Keratinocyte (primary cell): ENCODE measurements around the gene UCHL1.

ENCODE experiments used
- CTCF ChIP-seq, 3 experiments: IDR thresholded peaks in 1 of 3; conservative IDR thresholded peaks in 1 of 3; optimal IDR thresholded peaks in 1 of 3; 2 replicates in 2 of 3; 3 replicates in 1 of 3; pipeline versions ENCODE3 to v1.5.1; 2011; ENCODE audit warnings: low read length in 3 of 3, mild to moderate bottlenecking in 3 of 3, moderate library complexity in 2 of 3, control low read depth in 1 of 3, inconsistent platforms in 1 of 3; ENCODE audit not compliant: insufficient read depth in 2 of 3; ENCODE audit errors: extremely low read depth in 1 of 3
- EZH2 ChIP-seq: IDR thresholded peaks from one replicate; pipeline ENCODE4 v1.6.1; 2012; ENCODE audit warnings: inconsistent platforms, mild to moderate bottlenecking, low read length, moderate library complexity

GRCh38 chr4:41211951-41212615 lies 44.6 kb upstream of the UCHL1 start:
- TF ChIP-seq CTCF (optimal IDR thresholded peaks at IDR 0.05 in 1 of 3, IDR thresholded peaks at IDR 0.05 in 1 of 3, conservative IDR thresholded peaks at IDR 0.05 in 1 of 3; ENCODE audit: extremely low read depth in 1 of 3, insufficient read depth in 2 of 3, low read length in 3 of 3) = no peak
- no peak for TF ChIP-seq EZH2
